Esophagus squamous epithelium (tissue), 5 donors: Measurements from ENCODE around the gene FNDC3B. TPM values are rescaled to one million over a fixed set of nuclear protein-coding genes. Genes with fewer than 3 reads are reported as not detected.

Experiments
- DNase-seq: peaks from one replicate; lab custom pipeline; 2025; lab: John Stamatoyannopoulos, UW
- H3K27ac ChIP-seq, 4 donors: fragments of 200-600 bp; sonication (generic); one replicate each; pipeline ENCODE4 v1.5.1; 2016 to 2019; ENCODE audit warnings: mild to moderate bottlenecking in 1 of 4
- H3K27me3 ChIP-seq, 4 donors: fragments of 200-600 bp; sonication (generic); 1 replicate in 3 of 4; 2 replicates in 1 of 4; pipeline versions ENCODE4 v1.5.1 to v1.6.0; 2017 to 2021; ENCODE audit warnings: antibody characterized with exemption in 1 of 4
- H3K36me3 ChIP-seq, 3 donors: fragments of 200-600 bp; sonication (generic); one replicate each; pipeline ENCODE4 v1.5.1; 2016 to 2019
- H3K4me1 ChIP-seq, 3 donors: fragments of 200-600 bp; sonication (generic); one replicate each; pipeline ENCODE4 v1.5.1; 2017 to 2019
- H3K4me3 ChIP-seq, 4 donors: fragments of 200-600 bp; sonication (generic); 1 replicate in 3 of 4; 2 replicates in 1 of 4; pipeline ENCODE4 v1.5.1; 2016 to 2019; ENCODE audit warnings: mild to moderate bottlenecking in 2 of 4, moderate library complexity in 1 of 4
- H3K9me3 ChIP-seq, 3 donors: fragments of 200-600 bp; sonication (generic); one replicate each; pipeline ENCODE4 v1.5.1; 2016 to 2019
- POLR2A ChIP-seq, 4 donors: fragments of 450-650 bp; IDR thresholded peaks; one replicate each; pipeline ENCODE4 v1.6.1; 2017; ENCODE audit warnings: antibody characterized with exemption in 4 of 4, mild to moderate bottlenecking in 4 of 4, moderate library complexity in 3 of 4
- WGBS, 2 donors: methylation state at CpG; one replicate each; pipeline ENCODE4 v1.1.5; 2018; 5-methylcytosine and 5-hydroxymethylcytosine counted together
- intact Hi-C: fragments of 100-400 bp; cut with DNase I; formaldehyde crosslinking; loops from one replicate; pipeline ENCODE4 v1.15.0; 2022
- total RNA-seq, 4 donors: library from RNA; depleted of rRNA; stranded (reverse); fragments of >200 nt; gene quantifications; one replicate each; pipeline ENCODE4 v1.1.0, GENCODE V29; 2016
- TF ChIP-seq, protein P1 (sequence below), 6 experiments: fragments of 450-650 bp in 4 of 6; fragments of 200-600 bp in 2 of 6; sonication (generic) in 2 of 6; IDR thresholded peaks; one replicate each; pipeline ENCODE4 v1.5.1; 2016 to 2019; ENCODE audit warnings: antibody characterized with exemption in 6 of 6, mild to moderate bottlenecking in 4 of 6, moderate library complexity in 4 of 6
- donor health status: DM: yes; HTN: yes; CAD: no.

The FNDC3B gene
- total RNA-seq, 4 donors from 2014 or later, result 7.7 to 44.3 (median 20.4) TPM

DNA sequence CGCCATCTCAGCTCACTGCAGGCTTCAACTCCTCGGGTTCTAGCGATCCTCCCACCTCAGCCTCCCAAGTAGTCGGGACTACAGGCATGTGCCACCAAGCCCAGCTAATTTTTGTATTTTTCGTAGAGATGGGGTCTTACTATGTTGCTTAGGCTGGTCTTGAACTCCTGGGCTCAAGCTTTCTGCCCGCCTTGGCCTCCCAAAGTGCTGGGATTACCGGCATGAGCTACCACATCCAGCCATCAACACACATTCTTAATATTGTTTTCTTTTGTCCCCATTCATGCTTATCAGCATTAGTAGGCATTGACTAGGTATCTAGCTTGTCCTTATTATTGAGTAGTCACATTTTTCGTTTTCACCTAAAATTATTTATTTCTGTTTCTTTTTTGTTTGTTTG lies 240.6 kb downstream of the FNDC3B start:
- Histone ChIP-seq H3K27me3 (no peaks in the 10 kb centered on the region), H3K4me3 (no peak overlapping the region), H3K27ac (no peak overlapping the region), H3K4me1 (peaks cover 0 to 21% (median 12%) of the 10 kb centered on the region in 3 donors), H3K36me3 (no peaks in the 10 kb centered on the region), H3K9me3 (no peaks in the 10 kb centered on the region)
- DNase-seq, result no peak
- TF ChIP-seq, protein P1, sequence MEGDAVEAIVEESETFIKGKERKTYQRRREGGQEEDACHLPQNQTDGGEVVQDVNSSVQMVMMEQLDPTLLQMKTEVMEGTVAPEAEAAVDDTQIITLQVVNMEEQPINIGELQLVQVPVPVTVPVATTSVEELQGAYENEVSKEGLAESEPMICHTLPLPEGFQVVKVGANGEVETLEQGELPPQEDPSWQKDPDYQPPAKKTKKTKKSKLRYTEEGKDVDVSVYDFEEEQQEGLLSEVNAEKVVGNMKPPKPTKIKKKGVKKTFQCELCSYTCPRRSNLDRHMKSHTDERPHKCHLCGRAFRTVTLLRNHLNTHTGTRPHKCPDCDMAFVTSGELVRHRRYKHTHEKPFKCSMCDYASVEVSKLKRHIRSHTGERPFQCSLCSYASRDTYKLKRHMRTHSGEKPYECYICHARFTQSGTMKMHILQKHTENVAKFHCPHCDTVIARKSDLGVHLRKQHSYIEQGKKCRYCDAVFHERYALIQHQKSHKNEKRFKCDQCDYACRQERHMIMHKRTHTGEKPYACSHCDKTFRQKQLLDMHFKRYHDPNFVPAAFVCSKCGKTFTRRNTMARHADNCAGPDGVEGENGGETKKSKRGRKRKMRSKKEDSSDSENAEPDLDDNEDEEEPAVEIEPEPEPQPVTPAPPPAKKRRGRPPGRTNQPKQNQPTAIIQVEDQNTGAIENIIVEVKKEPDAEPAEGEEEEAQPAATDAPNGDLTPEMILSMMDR (IDR thresholded peaks at IDR 0.05), result no peak
- TF ChIP-seq POLR2A (IDR thresholded peaks at IDR 0.05), result no peak
- 84 to 88% methylated on average over 8 of the region's 8 CpGs for WGBS, 2 donors
- intact Hi-C loops, result no loop called here

- DNase-seq, result no peak
- H3K27me3 ChIP-seq, result no peaks in the 10 kb centered on the region
- intact Hi-C loops, result no loop called here
- WGBS, 2 donors, result 43 to 70% methylated on average over 1 of the region's 1 CpG
- no peaks in the 10 kb centered on the region for H3K36me3 ChIP-seq
- TF ChIP-seq, protein P1 (IDR thresholded peaks at IDR 0.05), result no peak
- TF ChIP-seq POLR2A (IDR thresholded peaks at IDR 0.05), result no peak
- peak overlapping the region in 1 of 4 donors; percentile 9 for H3K27ac ChIP-seq
- H3K4me1 ChIP-seq, result peaks cover 0 to 21% (median 12%) of the 10 kb centered on the region in 3 donors
- H3K4me3 ChIP-seq, result no peak overlapping the region
- H3K9me3 ChIP-seq, result no peaks in the 10 kb centered on the region
These were observed 241.2 kb downstream of the FNDC3B start for GRCh38 chr3:172280406-172281051.

GRCh38 chr3:172281884-172282283 lies 242.5 kb downstream of the FNDC3B start:
- no peak for TF ChIP-seq POLR2A (IDR thresholded peaks at IDR 0.05)
- TF ChIP-seq, protein P1 (IDR thresholded peaks at IDR 0.05), result no peak
- DNase-seq, result no peak
- no peak overlapping the region for H3K27ac ChIP-seq
- intact Hi-C loops, result no loop called here
- no peaks in the 10 kb centered on the region for H3K27me3 ChIP-seq
- no peak overlapping the region for H3K4me3 ChIP-seq
- peaks cover 0 to 6% (median 0%) of the 10 kb centered on the region in 3 donors for H3K36me3 ChIP-seq
- H3K4me1 ChIP-seq, result peaks cover 0 to 21% (median 12%) of the 10 kb centered on the region in 3 donors
- 89 to 92% methylated on average over 7 of the region's 7 CpGs for WGBS, 2 donors
- no peaks in the 10 kb centered on the region for H3K9me3 ChIP-seq

DNA sequence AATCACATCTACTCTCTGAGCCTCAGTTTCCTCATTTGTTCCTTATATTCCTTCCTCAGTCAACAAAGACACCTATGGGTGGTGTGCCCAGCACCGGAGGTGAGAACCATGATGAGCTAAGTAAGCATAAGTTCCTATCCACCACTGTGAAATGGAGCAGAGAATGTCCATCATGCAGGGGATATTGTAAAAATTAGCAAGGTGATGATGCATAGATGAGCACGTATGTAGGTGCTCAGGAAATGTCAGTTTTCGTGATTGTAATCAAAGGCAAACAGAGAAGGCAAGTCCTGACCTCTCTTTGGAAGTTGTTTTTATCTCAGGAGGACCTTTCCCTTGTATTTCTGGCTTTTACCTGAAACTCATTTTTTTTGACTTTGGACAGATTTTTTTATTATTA lies 243.5 kb downstream of the FNDC3B start:
- no peaks in the 10 kb centered on the region for H3K27me3 ChIP-seq
- H3K9me3 ChIP-seq, result no peaks in the 10 kb centered on the region
- no peak for DNase-seq
- 59 to 68% methylated on average over 3 of the region's 3 CpGs for WGBS, 2 donors
- peaks cover 0 to 21% (median 12%) of the 10 kb centered on the region in 3 donors for H3K4me1 ChIP-seq
- H3K4me3 ChIP-seq, result no peak overlapping the region
- peaks cover 0 to 16% (median 0%) of the 10 kb centered on the region in 3 donors for H3K36me3 ChIP-seq
- no peak overlapping the region for H3K27ac ChIP-seq
- intact Hi-C loops, result no loop called here
- TF ChIP-seq, protein P1 (IDR thresholded peaks at IDR 0.05), result no peak
- no peak for TF ChIP-seq POLR2A (IDR thresholded peaks at IDR 0.05)

DNA sequence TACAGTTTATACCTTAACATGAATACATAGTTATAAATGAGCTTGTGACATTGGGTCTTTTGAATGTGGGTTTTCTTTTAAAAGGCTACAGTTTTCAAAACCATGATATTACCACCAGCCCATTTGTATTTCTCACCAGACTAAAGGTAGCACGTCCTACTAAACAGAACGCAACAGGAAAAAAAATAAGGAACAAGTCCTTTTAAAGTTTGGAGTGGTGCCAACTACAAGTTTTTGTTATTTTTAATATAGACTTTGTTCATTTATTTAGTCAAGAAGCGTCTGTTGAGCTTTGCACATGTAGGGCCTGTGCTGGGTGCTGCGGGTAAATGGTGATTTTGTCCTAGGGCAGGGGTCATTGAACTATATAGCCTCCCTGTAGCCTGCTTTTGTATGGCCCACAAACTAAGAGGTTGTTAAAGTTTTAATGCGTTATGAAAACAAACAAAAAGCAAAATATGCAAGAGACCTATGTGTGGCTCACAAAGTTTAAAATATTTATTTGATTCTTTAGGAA lies 244.5 kb downstream of the FNDC3B start:
- Histone ChIP-seq H3K36me3 (peaks cover 0 to 24% (median 0%) of the 10 kb centered on the region in 3 donors), H3K27me3 (no peaks in the 10 kb centered on the region), H3K9me3 (no peaks in the 10 kb centered on the region), H3K4me1 (peaks cover 0 to 17% (median 10%) of the 10 kb centered on the region in 3 donors), H3K4me3 (no peak overlapping the region), H3K27ac (no peak overlapping the region)
- WGBS, 2 donors, result 74 to 77% methylated on average over 5 of the region's 5 CpGs
- DNase-seq, result no peak
- TF ChIP-seq, protein P1 (IDR thresholded peaks at IDR 0.05), result no peak
- TF ChIP-seq POLR2A (IDR thresholded peaks at IDR 0.05), result no peak
- intact Hi-C loops, result no loop called here
